HG03439 (cell line): ENCODE measurements around the gene ADH5.
A peak's percentile ranks its signal among the peaks of the same experiment; 100 is the strongest.
"Not testable (repeated sequence)": the region's sequence is repeated elsewhere in the genome, so short reads cannot be mapped to it uniquely, and the experiment has no call there.

ENCODE experiments used
- ATAC-seq: cut with Tn5 transposase; IDR thresholded peaks from one replicate; pipeline ENCODE4 v1.9.1; 2021; ENCODE audit warnings: mild to moderate bottlenecking, moderate library complexity; ENCODE audit not compliant: unreplicated experiment

The ADH5 gene

GRCh38 chr4:99088481-99089365 is at the start of gene ADH5:
TSS of gene ADH5 (minus strand) at chr4:99088788. CDS start at chr4:99088700, 88 bp downstream.
- peak; percentile 95 for ATAC-seq

GRCh38 chr4:99136329-99136728 is 47.7 kb upstream of the ADH5 start:
- no peak for ATAC-seq

- ATAC-seq, result no peak
Observed at GRCh38 chr4:99135541-99136162, 47.1 kb upstream of the ADH5 start.

GRCh38 chr4:99134586-99134985 is 46.0 kb upstream of the ADH5 start:
- no peak for ATAC-seq

GRCh38 chr4:99131378-99131777 is 42.8 kb upstream of the ADH5 start:
- no peak for ATAC-seq

GRCh38 chr4:99126376-99126775 is 37.8 kb upstream of the ADH5 start:
- no peak for ATAC-seq

- ATAC-seq, result no peak
Observed at GRCh38 chr4:99121008-99121407, 32.4 kb upstream of the ADH5 start.

- no peak for ATAC-seq
Observed at GRCh38 chr4:99120501-99120900, 31.9 kb upstream of the ADH5 start.

GRCh38 chr4:99117876-99118693 is 29.5 kb upstream of the ADH5 start:
- no peak for ATAC-seq

GRCh38 chr4:99117122-99117841 is 28.7 kb upstream of the ADH5 start:
- not testable (repeated sequence) for ATAC-seq

- ATAC-seq, result not testable (repeated sequence)
Observed at GRCh38 chr4:99109286-99109685, 20.7 kb upstream of the ADH5 start.

GRCh38 chr4:99104153-99104552 is 15.6 kb upstream of the ADH5 start:
- no peak for ATAC-seq

- ATAC-seq, result no peak
Observed at GRCh38 chr4:99103166-99103565, 14.6 kb upstream of the ADH5 start.

- no peak for ATAC-seq
Observed at GRCh38 chr4:99102634-99103033, 14.0 kb upstream of the ADH5 start.

GRCh38 chr4:99100876-99101275 is 12.3 kb upstream of the ADH5 start:
- ATAC-seq, result no peak

- ATAC-seq, result not testable (repeated sequence)
Observed at GRCh38 chr4:99099814-99100213, 11.2 kb upstream of the ADH5 start.

GRCh38 chr4:99099311-99099710 is 10.7 kb upstream of the ADH5 start:
- ATAC-seq, result no peak

- not testable (repeated sequence) for ATAC-seq
Observed at GRCh38 chr4:99091841-99092240, 3.3 kb upstream of the ADH5 start.

- no peak for ATAC-seq
Observed at GRCh38 chr4:99091216-99091575, 2.6 kb upstream of the ADH5 start.

GRCh38 chr4:99090481-99091215 is 2.1 kb upstream of the ADH5 start:
- no peak for ATAC-seq
